Stimulated activated CD4-positive, alpha-beta T cell treated with anti-CD3 and anti-CD28 coated beads, Interleukin-2, amount 100 ng/mL, for 4 hours (primary cell): ENCODE data around the gene SRRM1.
"Not testable (repeated sequence)": the region's sequence is repeated elsewhere in the genome, so short reads cannot be mapped to it uniquely, and the experiment has no call there.

ENCODE experiments used
- DNase-seq: peaks from one replicate; pipeline ENCODE4 v3.0.0-alpha.2; 2020; ENCODE audit warnings: low read depth

Gene SRRM1

DNA sequence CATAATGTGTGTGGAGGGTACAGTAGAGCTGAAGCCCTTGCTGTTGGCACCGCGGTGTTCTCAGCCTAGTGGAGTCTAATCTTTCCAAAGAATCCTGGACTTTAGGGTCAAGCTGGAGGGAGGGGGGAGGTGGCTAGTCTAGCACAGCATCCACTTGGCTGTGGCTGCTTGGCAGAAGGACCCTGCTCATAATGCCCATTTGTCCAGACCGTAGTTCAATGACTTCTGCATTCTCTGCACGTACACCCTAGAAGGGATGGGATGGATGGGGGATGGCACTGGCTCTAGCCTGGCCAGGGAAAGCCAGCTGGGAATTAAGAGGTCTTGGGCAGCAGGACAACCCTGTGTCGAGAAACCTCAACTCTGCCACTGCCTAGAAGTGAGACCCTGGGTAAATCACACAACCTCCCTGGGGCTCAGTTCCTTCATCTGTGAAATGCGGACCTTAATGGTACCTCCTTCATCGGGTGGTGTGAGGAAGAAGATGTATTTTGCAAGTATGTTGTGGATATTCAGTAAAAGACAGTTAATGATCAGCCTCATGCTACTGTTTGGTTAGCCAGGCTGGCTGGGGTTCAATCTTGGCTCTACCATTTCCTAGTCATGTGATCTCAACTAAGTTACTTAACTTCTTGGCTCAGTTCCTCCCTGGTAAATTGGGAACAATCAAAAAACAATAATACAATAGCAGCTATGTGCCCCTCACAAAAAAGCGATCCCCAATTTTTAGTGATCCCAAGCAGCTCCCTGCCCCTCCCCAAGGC, 75.0 kb downstream of the SRRM1 start:
- no peak for DNase-seq

DNA sequence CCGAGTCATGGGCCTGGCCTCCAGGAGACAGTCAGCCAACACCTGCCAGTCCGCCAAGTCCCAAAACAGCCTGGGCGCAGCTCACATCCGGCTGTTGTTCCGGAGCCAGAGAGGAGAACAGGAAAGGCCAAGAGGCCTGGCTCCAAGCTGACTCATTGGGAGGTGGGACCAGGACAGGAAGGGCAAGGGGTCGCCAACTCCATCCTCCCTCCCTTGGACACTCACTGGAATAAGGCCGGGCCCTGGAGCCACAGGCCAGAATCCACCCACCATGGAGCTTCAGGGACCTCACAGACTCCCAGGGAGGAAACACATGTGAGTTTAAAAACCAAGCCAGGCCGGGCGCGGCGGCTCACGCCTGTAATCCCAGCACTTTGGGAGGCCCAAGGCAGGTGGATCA, 77.0 kb downstream of the SRRM1 start:
- no peak for DNase-seq

DNA sequence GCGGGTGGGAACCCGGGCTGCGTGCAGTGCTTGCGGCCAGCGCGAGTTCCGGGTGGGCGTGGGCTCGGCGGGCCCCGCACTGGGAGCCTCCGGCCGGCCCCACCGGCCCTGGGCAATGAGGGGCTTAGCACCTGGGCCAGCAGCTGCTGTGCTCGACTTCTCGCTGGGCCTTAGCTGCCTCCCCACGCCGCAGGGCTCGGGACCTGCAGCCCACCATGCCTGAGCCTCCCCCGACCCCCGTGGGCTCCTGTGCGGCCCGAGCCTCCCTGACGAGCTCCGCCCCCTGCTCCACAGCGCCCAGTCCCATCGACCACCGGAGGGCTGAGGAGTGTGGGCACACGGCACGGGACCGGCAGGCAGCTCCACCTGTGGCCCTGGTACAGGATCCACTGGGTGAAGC, 78.4 kb downstream of the SRRM1 start:
- no peak for DNase-seq

DNA sequence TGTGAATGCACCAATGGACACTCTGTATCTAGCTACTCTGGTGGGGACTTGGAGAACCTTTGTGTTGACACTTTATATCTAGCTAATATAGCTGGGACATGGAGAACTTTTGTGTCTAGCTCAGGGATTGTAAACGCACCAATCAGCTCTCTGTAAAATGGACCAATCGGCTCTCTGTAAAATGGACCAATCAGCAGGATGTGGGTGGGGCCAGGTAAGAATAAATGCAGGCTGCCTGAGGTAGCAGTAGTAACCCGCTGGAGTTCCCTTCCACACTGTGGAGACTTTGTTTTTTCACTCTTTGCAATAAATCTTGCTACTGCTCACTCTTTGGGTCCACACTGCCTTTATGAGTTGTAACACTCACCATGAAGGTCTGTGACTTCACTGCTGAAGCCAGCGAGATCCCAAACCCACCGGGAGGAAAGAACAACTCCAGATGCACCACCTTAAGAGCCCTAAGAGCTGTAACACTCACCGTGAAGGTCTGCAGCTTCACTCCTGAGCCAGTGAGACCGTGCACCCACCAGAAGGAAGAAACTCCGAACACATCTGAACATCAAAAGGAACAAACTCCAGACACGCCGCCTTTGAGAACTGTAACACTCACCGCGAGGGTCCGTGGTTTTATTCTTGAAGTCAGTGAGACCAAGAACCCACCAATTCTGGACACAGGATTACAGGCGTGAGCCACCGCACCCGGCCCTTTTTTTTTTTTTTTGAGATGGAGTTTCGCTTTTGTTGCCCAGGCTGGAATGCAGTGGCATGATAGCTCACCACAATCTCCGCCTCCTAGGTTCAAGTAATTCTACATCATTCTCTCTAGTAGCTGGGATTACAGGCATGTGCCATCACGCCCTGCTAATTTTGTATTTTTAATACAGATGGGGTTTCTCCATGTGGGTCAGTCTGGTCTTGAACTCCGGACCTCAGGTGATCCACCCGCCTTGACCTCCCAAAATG, 79.3 kb downstream of the SRRM1 start:
- DNase-seq = not testable (repeated sequence)
